Smooth muscle cell (in vitro differentiated cells): Measurements from ENCODE around the gene RALGAPB. TPM values are rescaled to one million over a fixed set of nuclear protein-coding genes. Genes with fewer than 3 reads are reported as not detected.

Source experiments
- DNase-seq: peaks from one replicate; lab custom pipeline; 2025; ENCODE audit not compliant: unreplicated experiment; lab: John Stamatoyannopoulos, UW
- H2AFZ ChIP-seq: fragments of 200-600 bp; sonication (generic); 2 replicates; pipeline ENCODE4 v1.6.0; 2016; ENCODE audit warnings: antibody characterized with exemption, low read depth, mild to moderate bottlenecking
- H3F3A ChIP-seq: fragments of 200-600 bp; sonication (generic); 2 replicates; pipeline ENCODE4 v1.6.0; 2017; ENCODE audit warnings: antibody characterized with exemption, low read depth
- H3K27ac ChIP-seq: fragments of 200-600 bp; sonication (generic); 2 replicates; pipeline ENCODE4 v1.5.1; 2016; ENCODE audit warnings: low read depth, mild to moderate bottlenecking
- H3K27me3 ChIP-seq: fragments of 200-600 bp; sonication (generic); 2 replicates; pipeline ENCODE4 v1.6.1; 2016; ENCODE audit warnings: low read depth, mild to moderate bottlenecking
- H3K36me3 ChIP-seq: fragments of 200-600 bp; sonication (generic); 2 replicates; pipeline ENCODE4 v1.5.1; 2016; ENCODE audit warnings: low read depth
- H3K4me1 ChIP-seq: fragments of 200-600 bp; sonication (generic); 2 replicates; pipeline ENCODE4 v1.5.1; 2016; ENCODE audit warnings: low read depth
- H3K4me2 ChIP-seq: fragments of 200-600 bp; sonication (generic); 2 replicates; pipeline ENCODE4 v1.6.0; 2016; ENCODE audit warnings: mild to moderate bottlenecking
- H3K4me3 ChIP-seq: fragments of 200-600 bp; sonication (generic); 2 replicates; pipeline ENCODE4 v1.5.1; 2016; ENCODE audit warnings: mild to moderate bottlenecking
- H3K79me2 ChIP-seq: fragments of 200-600 bp; sonication (generic); 2 replicates; pipeline ENCODE4 v1.6.0; 2016; ENCODE audit warnings: low read depth, mild to moderate bottlenecking
- H3K9ac ChIP-seq: fragments of 200-600 bp; sonication (generic); 2 replicates; pipeline ENCODE4 v1.6.0; 2016; ENCODE audit warnings: low read depth
- H3K9me3 ChIP-seq: fragments of 200-600 bp; sonication (generic); replicated peaks from 2 replicates; pipeline ENCODE4 v1.5.1; 2016; ENCODE audit warnings: low read depth
- H4K20me1 ChIP-seq: fragments of 200-600 bp; sonication (generic); 2 replicates; pipeline ENCODE4 v1.6.0; 2016; ENCODE audit warnings: low read depth
- WGBS: methylation state at CpG from one replicate; pipeline ENCODE4 v1.1.7; 2016; ENCODE audit warnings: low lambda C conversion rate; 5-methylcytosine and 5-hydroxymethylcytosine counted together
- polyA plus RNA-seq: library from polyadenylated mRNA; unstranded; fragments of >200 nt; fragmentation: Nextera tagmentation; extraction: Ambion mirVana; gene quantifications from 2 replicates; pipeline ENCODE4 v1.2.1, GENCODE V29; 2016
- total RNA-seq: library from RNA; depleted of rRNA; stranded (reverse); fragments of >200 nt; gene quantifications from 2 replicates; pipeline ENCODE4 v1.2.3, GENCODE V29; 2014
- TF ChIP-seq, protein P1 (sequence below): fragments of 200-600 bp; sonication (generic); IDR thresholded peaks from 2 replicates; pipeline ENCODE4 v1.5.1; 2017; ENCODE audit warnings: borderline replicate concordance, mild to moderate bottlenecking, antibody characterized with exemption; ENCODE audit not compliant: insufficient read depth, poor library complexity, severe bottlenecking

The RALGAPB gene
- total and polyA plus RNA-seq, 2 experiments from 2014 or later = 8.9 to 43.2 TPM

DNA sequence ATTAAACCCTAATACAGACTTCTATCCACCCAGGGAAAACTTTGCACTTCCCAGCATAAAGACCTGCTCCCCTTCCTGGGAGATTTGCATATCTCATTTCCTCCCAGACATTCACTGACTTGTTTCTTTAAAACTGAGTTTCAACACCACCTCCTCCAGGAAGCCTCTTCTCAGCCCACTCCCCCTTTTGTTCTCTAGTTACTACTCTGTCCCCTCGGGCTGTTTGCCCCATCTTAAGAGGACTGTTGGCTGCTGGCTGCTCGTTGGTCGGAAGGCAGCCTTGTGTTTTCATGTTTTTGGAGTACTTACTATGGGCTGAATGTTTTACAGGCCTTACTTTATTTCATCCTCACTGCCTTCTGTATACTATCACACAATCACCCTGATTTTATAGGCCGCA is 135.5 kb downstream of the RALGAPB start:
- no peaks in the 10 kb centered on the region for H3F3A ChIP-seq
- no peak overlapping the region for H3K4me3 ChIP-seq
- TF ChIP-seq, protein P1, sequence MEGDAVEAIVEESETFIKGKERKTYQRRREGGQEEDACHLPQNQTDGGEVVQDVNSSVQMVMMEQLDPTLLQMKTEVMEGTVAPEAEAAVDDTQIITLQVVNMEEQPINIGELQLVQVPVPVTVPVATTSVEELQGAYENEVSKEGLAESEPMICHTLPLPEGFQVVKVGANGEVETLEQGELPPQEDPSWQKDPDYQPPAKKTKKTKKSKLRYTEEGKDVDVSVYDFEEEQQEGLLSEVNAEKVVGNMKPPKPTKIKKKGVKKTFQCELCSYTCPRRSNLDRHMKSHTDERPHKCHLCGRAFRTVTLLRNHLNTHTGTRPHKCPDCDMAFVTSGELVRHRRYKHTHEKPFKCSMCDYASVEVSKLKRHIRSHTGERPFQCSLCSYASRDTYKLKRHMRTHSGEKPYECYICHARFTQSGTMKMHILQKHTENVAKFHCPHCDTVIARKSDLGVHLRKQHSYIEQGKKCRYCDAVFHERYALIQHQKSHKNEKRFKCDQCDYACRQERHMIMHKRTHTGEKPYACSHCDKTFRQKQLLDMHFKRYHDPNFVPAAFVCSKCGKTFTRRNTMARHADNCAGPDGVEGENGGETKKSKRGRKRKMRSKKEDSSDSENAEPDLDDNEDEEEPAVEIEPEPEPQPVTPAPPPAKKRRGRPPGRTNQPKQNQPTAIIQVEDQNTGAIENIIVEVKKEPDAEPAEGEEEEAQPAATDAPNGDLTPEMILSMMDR = no peak
- H2AFZ ChIP-seq = no peak overlapping the region
- H3K4me2 ChIP-seq = no peak overlapping the region
- 62% methylated on average over 4 of the region's 4 CpGs for WGBS
- no peaks in the 10 kb centered on the region for H4K20me1 ChIP-seq
- no peak overlapping the region for H3K9ac ChIP-seq
- H3K9me3 ChIP-seq = no peaks in the 10 kb centered on the region
- H3K27ac ChIP-seq = no peak overlapping the region
- no peaks in the 10 kb centered on the region for H3K79me2 ChIP-seq
- H3K36me3 ChIP-seq = no peaks in the 10 kb centered on the region
- H3K4me1 ChIP-seq = no peaks in the 10 kb centered on the region
- no peak for DNase-seq
- no peaks in the 10 kb centered on the region for H3K27me3 ChIP-seq

DNA sequence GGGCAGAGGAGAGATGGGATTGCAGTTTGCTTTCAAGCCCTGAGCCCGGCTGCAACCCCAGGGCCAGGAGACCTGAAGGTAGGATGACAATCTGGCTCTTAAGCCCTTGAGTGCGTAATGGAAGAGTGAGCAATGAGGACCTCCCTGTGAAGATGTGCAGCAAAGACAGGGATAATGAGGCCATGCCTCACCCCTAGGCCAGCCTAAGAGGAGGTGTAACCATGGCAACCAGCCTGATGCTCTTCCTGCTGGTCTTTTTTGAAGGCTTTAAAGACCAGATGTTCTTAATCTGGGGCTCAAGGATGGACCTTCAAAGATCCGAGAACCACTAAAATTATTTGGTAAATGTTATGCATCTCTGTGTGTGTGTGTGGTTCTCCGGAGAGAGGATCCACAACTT is 137.2 kb downstream of the RALGAPB start:
- Histone ChIP-seq H4K20me1 (no peaks in the 10 kb centered on the region), H2AFZ (no peak overlapping the region), H3K27me3 (no peaks in the 10 kb centered on the region), H3F3A (no peaks in the 10 kb centered on the region), H3K27ac (no peak overlapping the region), H3K4me3 (no peak overlapping the region), H3K79me2 (no peaks in the 10 kb centered on the region), H3K9ac (no peak overlapping the region), H3K9me3 (no peaks in the 10 kb centered on the region), H3K4me1 (no peaks in the 10 kb centered on the region), H3K36me3 (no peaks in the 10 kb centered on the region), H3K4me2 (no peak overlapping the region)
- WGBS = 91% methylated on average over 4 of the region's 4 CpGs
- TF ChIP-seq, protein P1 = no peak
- DNase-seq = no peak

DNA sequence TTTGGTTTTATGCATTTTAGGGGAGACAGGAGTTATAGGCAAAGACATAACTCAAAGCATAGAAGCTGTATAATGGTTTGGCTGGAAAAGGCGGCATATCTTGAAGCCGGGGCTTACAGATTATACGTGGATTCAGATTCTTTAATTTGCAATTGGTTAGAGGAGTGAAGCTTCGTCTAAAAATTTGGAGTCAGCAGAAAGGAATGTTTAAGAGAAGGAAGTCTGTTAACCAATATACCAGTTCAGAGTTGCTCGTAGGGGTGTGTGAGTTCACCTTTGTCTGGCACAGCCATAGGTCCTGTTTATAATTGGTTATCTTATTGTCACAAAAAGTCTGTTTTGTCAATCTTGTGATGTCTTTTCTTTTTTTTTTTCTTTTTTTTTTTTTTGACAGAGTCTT is 137.9 kb downstream of the RALGAPB start:
- H4K20me1 ChIP-seq = no peaks in the 10 kb centered on the region
- 21% methylated on average over 5 of the region's 5 CpGs for WGBS
- no peak overlapping the region for H2AFZ ChIP-seq
- H3K79me2 ChIP-seq = no peaks in the 10 kb centered on the region
- H3K4me2 ChIP-seq = peak overlapping the region; percentile 60
- no peaks in the 10 kb centered on the region for H3K27me3 ChIP-seq
- no peak overlapping the region for H3K27ac ChIP-seq
- H3K9ac ChIP-seq = no peak overlapping the region
- TF ChIP-seq, protein P1 = no peak
- no peak for DNase-seq
- H3K9me3 ChIP-seq = no peaks in the 10 kb centered on the region
- H3K4me3 ChIP-seq = no peak overlapping the region
- no peaks in the 10 kb centered on the region for H3K36me3 ChIP-seq
- H3K4me1 ChIP-seq = no peaks in the 10 kb centered on the region
- H3F3A ChIP-seq = no peaks in the 10 kb centered on the region

DNA sequence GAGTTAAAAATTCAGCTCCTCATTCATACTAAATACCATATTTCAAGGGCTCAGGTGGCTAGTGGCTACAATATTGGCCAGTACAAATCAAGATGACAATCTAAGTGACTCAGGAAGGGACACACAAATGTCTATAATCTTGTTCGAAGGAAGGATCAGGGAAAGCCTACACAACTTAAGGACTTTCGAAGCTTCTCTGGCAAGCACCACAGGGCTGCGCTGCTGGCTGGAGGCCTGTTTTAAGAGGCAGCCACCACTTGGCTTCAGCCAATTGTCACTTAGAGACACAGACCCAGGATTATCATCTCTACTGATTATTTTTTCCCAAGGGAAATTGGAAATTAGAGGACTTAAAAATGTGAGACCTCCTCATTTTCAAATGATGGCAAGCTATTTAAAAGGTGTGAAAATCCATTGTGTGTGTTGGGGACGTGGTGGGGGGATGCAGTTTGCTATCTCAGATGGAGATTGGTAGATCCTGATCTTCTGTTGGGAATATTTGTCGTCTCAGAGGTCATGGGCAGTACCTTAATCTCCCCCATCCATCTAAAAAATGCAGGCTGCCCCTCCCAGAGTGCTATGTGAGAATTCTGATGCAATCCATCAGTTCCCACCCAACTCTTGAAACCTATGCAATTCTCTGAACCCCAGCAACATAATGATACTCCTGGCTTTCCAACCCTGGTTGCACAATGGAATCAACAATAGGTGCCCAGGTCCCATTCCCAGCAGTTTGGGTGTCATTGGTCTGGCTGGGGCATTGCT is 140.3 kb downstream of the RALGAPB start:
- Histone ChIP-seq H3K4me1 (no peaks in the 10 kb centered on the region), H3K79me2 (no peaks in the 10 kb centered on the region), H3F3A (no peaks in the 10 kb centered on the region), H3K9ac (no peak overlapping the region), H2AFZ (no peak overlapping the region), H3K27ac (no peak overlapping the region), H4K20me1 (no peaks in the 10 kb centered on the region), H3K36me3 (no peaks in the 10 kb centered on the region), H3K27me3 (no peaks in the 10 kb centered on the region), H3K9me3 (no peaks in the 10 kb centered on the region), H3K4me2 (no peak overlapping the region), H3K4me3 (no peak overlapping the region)
- WGBS = 74% methylated on average over 5 of the region's 5 CpGs
- TF ChIP-seq, protein P1 = no peak
- no peak for DNase-seq
